Measurements from ENCODE around the gene ZHX3. TPM values are rescaled to one million over a fixed set of nuclear protein-coding genes. Genes with fewer than 3 reads are reported as not detected.
"Not testable (repeated sequence)": the region's sequence is repeated elsewhere in the genome, so short reads cannot be mapped to it uniquely, and the experiment has no call there.

Gene ZHX3
- total RNA-seq, 1 experiment from 2014 or later: 21.5 TPM

GRCh38 chr20:41135187-41135887 is 182.2 kb downstream of the ZHX3 start:
- no peaks in the 10 kb centered on the region for H3K9me2 ChIP-seq (ENCODE audit: insufficient read depth)
- H4K20me1 ChIP-seq (ENCODE audit: insufficient read depth): no peaks in the 10 kb centered on the region; the same call in 1 of the 2 replicates
- no peak overlapping the region for H3K4me3 ChIP-seq
- ChIA-PET POLR2A (ENCODE audit: unreplicated experiment) (interaction anchor here (0.5 kb wide), 1 partner anchor 205 kb away, joined by 20 read pairs; no protein-coding TSS in a partner anchor), CTCF (interaction anchor here (0.6 to 2.1 kb wide), 8 partner anchors 8 to 206 kb away, joined by 3 to 11 read pairs (median 5); partner anchors contain the start of gene LPIN3)
- peaks cover 15% of the 10 kb centered on the region for H3K4me1 ChIP-seq (replicated peaks; ENCODE audit: insufficient read depth)
- H3K79me2 ChIP-seq (ENCODE audit: low read depth): peaks cover 24% of the 10 kb centered on the region
- H3K9me3 ChIP-seq (ENCODE audit: insufficient read depth, low read depth): no peaks in the 10 kb centered on the region
- H3F3A ChIP-seq (ENCODE audit: insufficient read depth, low read depth): peaks cover 29% of the 10 kb centered on the region; the same call in 1 of the 2 replicates
- DNase-seq: peak in 1 of 2 experiments; percentile 59
- no peak overlapping the region for H3K27ac ChIP-seq
- TF ChIP-seq CTCF (conservative IDR thresholded peaks at IDR 0.05) (peak; percentile 91), EZH2 (IDR thresholded peaks at IDR 0.05; ENCODE audit: low read depth) (no peak)
- H3K36me3 ChIP-seq (ENCODE audit: low read depth): no peaks in the 10 kb centered on the region
- no peak overlapping the region for H3K4me2 ChIP-seq
- no peak overlapping the region for H2AFZ ChIP-seq
- BruUV-seq (replicated peaks): no TSS peak
- intact Hi-C loops (cut with micrococcal nuclease; ENCODE audit: unreplicated experiment): loop anchor here (1.0 kb wide), 1 partner anchor 167 kb away; no protein-coding TSS in a partner anchor
- no peaks in the 10 kb centered on the region for H3K27me3 ChIP-seq (ENCODE audit: insufficient read depth, low read depth)

- Histone ChIP-seq H3K4me2 (no peak overlapping the region), H3K79me2 (ENCODE audit: low read depth) (peaks cover 17% of the 10 kb centered on the region), H2AFZ (no peak overlapping the region), H3F3A (ENCODE audit: insufficient read depth, low read depth) (peaks cover 31% of the 10 kb centered on the region; the same call in 1 of the 2 replicates), H3K27ac (no peak overlapping the region), H3K4me3 (no peak overlapping the region), H3K4me1 (replicated peaks; ENCODE audit: insufficient read depth) (peaks cover 15% of the 10 kb centered on the region), H3K9me3 (ENCODE audit: insufficient read depth, low read depth) (no peaks in the 10 kb centered on the region), H4K20me1 (ENCODE audit: insufficient read depth) (no peaks in the 10 kb centered on the region; the same call in 1 of the 2 replicates), H3K36me3 (ENCODE audit: low read depth) (no peaks in the 10 kb centered on the region), H3K27me3 (ENCODE audit: insufficient read depth, low read depth) (no peaks in the 10 kb centered on the region), H3K9me2 (ENCODE audit: insufficient read depth) (no peaks in the 10 kb centered on the region)
- CTCF ChIA-PET: interaction anchor here (0.6 to 2.1 kb wide), 7 partner anchors 38 to 206 kb away, joined by 3 to 11 read pairs (median 5); partner anchors contain the start of gene LPIN3
- TF ChIP-seq CTCF (conservative IDR thresholded peaks at IDR 0.05): no peak
- TF ChIP-seq EZH2 (IDR thresholded peaks at IDR 0.05; ENCODE audit: low read depth): no peak
- POLR2A ChIA-PET (ENCODE audit: unreplicated experiment): interaction anchor here (0.5 kb wide), 1 partner anchor 206 kb away, joined by 20 read pairs; no protein-coding TSS in a partner anchor
- BruUV-seq (replicated peaks): no TSS peak
- no peak for DNase-seq
- intact Hi-C loops (cut with micrococcal nuclease; ENCODE audit: unreplicated experiment): loop anchor here (1.0 kb wide), 1 partner anchor 166 kb away; no protein-coding TSS in a partner anchor
These were observed 183.0 kb downstream of the ZHX3 start for GRCh38 chr20:41134362-41135186.

- intact Hi-C loops (cut with micrococcal nuclease; ENCODE audit: unreplicated experiment): no loop called here
- Histone ChIP-seq H2AFZ (no peak overlapping the region), H3K4me3 (no peak overlapping the region), H3K36me3 (ENCODE audit: low read depth) (no peaks in the 10 kb centered on the region), H4K20me1 (ENCODE audit: insufficient read depth) (no peaks in the 10 kb centered on the region), H3K27me3 (ENCODE audit: insufficient read depth, low read depth) (no peaks in the 10 kb centered on the region), H3F3A (ENCODE audit: insufficient read depth, low read depth) (peaks cover 31% of the 10 kb centered on the region; the same call in 1 of the 2 replicates), H3K9me3 (ENCODE audit: insufficient read depth, low read depth) (no peaks in the 10 kb centered on the region), H3K27ac (no peak overlapping the region), H3K9me2 (ENCODE audit: insufficient read depth) (no peaks in the 10 kb centered on the region), H3K4me1 (replicated peaks; ENCODE audit: insufficient read depth) (peaks cover 12% of the 10 kb centered on the region), H3K79me2 (ENCODE audit: low read depth) (peaks cover 9% of the 10 kb centered on the region; the same call in 1 of the 2 replicates), H3K4me2 (no peak overlapping the region)
- TF ChIP-seq CTCF (conservative IDR thresholded peaks at IDR 0.05) (no peak), EZH2 (IDR thresholded peaks at IDR 0.05; ENCODE audit: low read depth) (no peak)
- BruUV-seq (replicated peaks): no TSS peak
- ChIA-PET POLR2A (ENCODE audit: unreplicated experiment) (no interaction called here), CTCF (no interaction called here)
- DNase-seq: no peak
These were observed 183.7 kb downstream of the ZHX3 start for GRCh38 chr20:41133709-41134361.

- H3K27ac ChIP-seq; H3K79me2 ChIP-seq (ENCODE audit: low read depth); H3K36me3 ChIP-seq (ENCODE audit: low read depth); H3K27me3 ChIP-seq (ENCODE audit: insufficient read depth, low read depth); H2AFZ ChIP-seq; BruUV-seq (replicated peaks); H3K9me2 ChIP-seq (ENCODE audit: insufficient read depth); H3K4me2 ChIP-seq; H4K20me1 ChIP-seq (ENCODE audit: insufficient read depth); H3K9me3 ChIP-seq (ENCODE audit: insufficient read depth, low read depth); DNase-seq; intact Hi-C loops (cut with micrococcal nuclease; ENCODE audit: unreplicated experiment); H3K4me1 ChIP-seq (replicated peaks; ENCODE audit: insufficient read depth); H3K4me3 ChIP-seq; POLR2A ChIA-PET (ENCODE audit: unreplicated experiment): not testable (repeated sequence)
- CTCF ChIA-PET: interaction anchor here (0.6 to 0.7 kb wide), 2 partner anchors 169 to 342 kb away, joined by 5 to 13 read pairs; no protein-coding TSS in a partner anchor
- H3F3A ChIP-seq (ENCODE audit: insufficient read depth, low read depth): peaks cover 31% of the 10 kb centered on the region; the same call in 1 of the 2 replicates
These were observed 185.1 kb downstream of the ZHX3 start for GRCh38 chr20:41132388-41132775.

Measured in PC-9 (cell line).